NCI-H345 (cell line): ENCODE results near the gene SLC13A5.
"Not testable (repeated sequence)": the region's sequence is repeated elsewhere in the genome, so short reads cannot be mapped to it uniquely, and the experiment has no call there.

ENCODE experiments used
- DNase-seq: peaks from one replicate; lab custom pipeline; 2025; lab: John Stamatoyannopoulos, UW

Gene SLC13A5

DNA sequence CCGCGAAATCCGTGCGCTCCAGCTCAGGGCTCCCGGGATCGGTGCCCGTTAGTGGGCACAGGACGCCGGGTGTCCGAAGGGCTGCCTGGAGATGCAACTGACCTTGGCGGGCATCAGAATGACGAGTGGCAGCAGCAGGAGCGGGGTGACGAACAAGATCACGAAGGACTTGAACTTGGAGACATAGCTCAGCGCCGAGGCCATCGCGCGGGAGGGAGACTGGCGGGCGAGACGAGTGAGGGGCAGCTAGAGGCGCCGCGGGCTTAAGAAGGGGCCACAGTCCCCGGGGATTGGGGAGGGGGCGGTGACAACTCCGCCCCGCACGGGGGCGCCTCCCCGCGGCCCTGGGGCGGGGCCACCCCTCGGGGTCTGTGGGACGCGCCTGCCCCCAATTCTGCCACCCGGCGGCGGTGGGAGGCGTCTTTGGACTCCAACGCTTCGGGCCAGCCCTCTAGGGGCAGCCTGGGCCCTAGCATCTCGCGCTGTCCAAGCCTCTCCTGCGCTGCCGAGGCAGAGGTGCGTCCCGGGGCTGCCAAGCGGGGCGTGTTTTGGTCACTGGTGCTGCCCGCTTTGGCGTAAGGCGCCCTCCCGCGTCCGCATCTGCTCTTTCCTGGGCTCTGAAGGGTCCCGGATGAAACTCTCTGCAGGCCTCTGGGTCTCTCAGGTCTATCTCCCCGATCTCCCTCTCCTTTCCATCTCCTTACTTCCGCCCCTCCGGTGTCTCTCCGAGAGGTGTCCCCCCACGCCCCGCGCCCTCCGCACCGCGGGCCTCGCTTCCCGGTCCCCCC lies at the start of gene SLC13A5:
TSS of gene SLC13A5 (minus strand) at position 240 of the 788 bp plus-strand sequence. CDS start at position 204, 36 bp downstream.
- DNase-seq: no peak

DNA sequence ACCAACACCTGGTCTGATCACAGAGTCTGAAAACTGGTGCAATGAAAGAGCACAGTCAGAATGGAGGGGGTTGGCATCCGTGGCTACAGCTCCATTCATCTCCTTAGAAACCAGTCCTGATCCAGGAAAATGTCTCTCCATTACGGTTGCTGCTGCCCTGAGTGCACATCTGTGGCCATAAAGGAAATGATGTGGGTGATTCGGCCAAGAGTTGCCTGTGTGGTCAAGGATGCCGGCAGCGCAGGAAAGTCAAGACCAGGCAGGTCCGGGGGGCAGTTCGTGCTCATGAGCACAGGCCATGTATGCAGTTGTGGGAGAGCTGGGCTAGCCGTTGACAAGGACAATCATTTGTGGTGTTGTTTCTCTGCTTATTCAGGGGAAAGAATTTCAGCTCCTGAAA lies 48.6 kb upstream of the SLC13A5 start:
- DNase-seq: no peak

DNA sequence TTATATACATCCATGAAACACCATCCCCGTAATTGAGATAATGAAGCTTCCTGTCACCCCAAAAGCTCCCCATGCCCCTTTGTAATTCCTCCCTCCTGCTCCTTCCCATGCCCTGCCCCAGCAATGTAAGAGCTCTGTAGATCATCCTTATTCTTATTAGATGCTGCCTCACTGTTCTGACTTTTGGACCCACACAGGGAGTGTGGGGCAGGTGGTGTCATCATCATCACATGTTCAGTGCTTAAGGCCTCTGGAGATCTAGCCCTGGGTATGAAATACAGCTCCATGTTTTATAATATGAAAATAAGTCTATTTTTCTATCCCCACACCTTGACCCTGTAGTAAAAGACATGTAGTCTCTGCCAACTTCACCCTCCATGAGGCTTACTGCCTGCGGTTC lies 44.6 kb upstream of the SLC13A5 start:
- no peak for DNase-seq

DNA sequence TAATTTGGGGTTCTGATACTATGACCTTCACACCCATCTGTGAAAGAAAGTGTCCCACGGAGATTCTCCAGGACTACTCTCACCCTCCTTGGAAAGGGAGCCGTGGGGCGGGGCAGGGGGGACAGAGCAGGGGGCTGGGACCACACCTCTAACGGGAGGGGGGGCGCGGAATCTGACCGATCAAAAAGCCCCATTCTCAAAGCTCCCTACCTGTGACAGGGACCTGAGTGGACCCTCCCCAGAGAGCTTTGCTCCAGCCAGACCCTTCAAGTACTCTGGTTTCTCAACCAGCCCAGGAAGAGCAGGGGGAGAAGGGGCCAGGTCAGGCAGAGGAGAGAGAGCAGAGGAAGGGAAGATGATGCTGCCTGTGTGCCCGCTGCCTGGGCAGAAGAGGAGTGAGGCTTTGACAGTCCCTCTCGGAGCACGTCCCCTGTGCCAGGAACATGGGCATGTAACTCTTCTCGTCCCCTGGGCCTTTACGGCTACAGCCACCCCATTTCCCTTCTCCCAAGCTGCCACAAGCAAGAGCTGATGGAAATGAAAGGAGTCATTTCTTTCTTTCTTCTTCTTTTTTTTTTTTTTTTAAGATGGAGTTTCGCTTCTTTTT lies 43.4 kb upstream of the SLC13A5 start:
- DNase-seq: no peak

DNA sequence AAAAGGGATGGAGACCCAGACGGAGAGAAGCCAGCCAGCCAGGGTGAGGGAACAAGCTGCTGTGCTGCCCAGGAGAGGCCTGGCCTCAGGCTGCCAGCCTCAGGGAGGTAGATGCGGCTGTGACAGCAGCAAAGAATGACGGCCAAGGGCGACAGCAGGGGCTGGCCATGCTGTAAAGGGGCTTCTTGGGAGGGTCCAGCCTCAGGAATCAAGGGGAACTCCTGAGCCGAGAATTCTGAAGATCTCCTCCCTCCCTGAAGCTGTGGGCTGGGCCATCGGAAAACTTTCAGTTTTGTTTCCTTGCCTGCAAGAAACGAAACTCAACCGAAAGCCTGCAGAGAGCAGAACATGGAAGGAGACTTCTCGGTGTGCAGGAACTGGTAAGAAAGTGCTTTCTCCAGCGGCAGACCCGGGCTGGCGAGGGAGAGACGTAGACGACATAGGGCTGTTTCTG lies 42.6 kb upstream of the SLC13A5 start, which contains the start of gene XAF1:
TSS of gene XAF1 (plus strand) at position 316 of the 454 bp plus-strand sequence. CDS start at position 349, 33 bp downstream.
- no peak for DNase-seq

DNA sequence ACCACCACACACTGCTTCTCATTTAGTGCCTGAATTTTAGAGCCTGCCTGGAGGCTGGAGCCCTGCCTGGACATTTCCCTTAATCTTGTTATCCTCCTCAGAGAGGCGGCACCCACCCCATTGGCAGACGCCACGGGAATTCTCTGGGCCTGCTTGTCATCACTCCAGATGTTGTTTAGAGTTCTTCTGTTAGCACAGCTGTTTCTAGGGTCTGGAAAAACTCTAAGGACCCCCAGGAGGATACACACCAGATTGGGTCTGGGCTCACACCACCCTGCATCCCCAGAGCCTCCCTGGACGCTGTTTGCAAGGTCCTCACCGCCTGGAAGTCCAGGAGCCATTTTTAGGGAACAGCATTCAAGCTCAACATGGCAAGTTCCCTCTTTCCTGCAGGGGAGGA lies 42.1 kb upstream of the SLC13A5 start:
- DNase-seq: no peak

DNA sequence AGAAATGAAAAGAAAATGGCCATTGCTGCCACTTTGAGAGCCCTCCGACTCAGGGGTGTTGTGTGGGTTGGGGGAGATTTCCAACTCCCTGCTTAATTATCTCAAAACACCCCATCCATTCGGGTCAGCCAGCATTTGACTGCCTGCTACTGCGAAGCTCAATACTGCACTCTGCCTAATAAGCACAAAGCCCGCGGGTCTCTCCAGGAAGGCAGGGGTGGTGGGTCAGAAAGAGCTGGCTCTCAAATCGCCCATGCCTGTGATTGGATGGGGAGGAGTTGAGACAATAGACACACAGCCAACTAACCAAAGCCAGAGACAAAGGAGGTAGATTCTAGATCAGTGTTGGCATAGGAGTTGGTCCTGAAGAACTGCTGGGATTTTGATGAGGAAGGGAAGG lies 40.4 kb upstream of the SLC13A5 start:
- no peak for DNase-seq

DNA sequence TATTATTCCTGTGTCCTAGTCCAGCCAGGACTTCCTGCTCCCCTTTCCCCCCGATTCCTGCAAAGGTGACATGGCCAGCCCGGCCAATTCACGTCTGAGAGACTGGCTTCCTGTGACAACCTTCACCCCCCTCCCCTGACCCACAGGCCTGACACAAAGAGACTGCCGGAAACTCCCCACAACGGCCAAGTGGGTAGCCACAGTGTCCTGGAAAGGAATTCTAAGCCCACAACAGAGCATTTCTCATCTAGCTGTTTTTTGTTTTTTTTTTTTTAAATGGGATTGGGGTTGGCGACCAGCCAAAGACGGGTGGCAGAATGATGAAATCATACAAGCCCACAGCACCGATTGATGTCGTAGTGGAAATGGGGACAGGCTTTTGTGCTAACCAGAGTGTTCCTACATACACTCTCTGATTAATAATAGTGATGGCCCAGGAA lies 39.9 kb upstream of the SLC13A5 start:
- no peak for DNase-seq

DNA sequence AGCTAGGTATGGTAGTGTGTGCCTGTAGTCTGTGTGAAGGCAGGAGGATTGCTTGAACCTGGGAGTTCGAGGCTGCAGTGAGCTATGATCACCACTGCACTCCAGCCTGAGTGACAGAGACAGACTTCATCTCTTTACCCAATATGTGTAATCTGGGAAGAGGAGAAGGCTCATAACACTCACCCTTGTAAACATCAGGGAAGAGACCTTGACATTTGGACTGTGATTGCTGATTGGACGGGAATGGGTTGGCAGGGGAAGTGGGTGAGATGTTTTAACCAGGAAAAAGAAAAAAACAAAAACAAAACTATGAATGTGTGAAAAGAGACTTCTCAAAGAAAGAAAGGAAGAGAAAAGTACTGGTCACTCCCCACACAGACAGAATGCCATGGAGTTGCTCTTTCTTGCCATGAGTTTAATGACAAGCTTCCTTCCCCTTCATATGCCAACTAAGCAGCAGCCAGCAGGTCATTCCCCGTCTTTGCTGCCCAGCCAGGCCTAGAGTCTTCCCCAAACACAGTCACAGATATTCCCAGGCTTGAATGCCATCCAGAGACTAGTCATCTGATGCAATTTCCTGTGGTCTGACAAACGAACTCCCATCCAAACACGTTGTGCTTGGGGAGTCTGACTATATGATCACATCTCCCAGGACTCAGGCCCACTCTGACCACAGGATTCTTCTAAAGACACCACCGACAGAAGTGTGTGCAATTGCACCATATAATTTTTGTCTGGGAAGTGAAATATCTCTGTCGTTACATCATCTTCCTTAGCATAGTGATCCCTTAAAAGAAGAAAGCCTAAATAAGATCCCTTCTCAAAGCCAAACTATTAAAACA lies 39.1 kb upstream of the SLC13A5 start:
- DNase-seq: no peak

DNA sequence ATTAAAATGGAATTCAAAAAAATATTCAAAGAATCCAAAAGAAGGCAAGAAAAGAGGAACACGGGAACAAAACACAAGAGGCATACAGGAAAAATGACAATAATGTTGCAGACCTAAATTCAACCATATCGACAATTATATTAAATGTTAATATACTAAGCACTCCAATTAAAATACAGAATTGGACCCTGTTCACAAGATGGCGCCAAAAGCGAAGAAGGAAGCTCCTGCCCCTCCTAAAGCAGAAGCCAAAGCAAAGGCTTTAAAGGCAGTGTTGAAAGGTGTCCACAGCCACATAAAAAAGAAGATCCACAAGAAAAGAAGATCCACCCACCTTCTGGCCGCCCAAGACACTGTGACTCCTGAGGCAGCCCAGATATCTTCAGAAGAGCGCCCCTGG lies 36.4 kb upstream of the SLC13A5 start:
- no peak for DNase-seq

DNA sequence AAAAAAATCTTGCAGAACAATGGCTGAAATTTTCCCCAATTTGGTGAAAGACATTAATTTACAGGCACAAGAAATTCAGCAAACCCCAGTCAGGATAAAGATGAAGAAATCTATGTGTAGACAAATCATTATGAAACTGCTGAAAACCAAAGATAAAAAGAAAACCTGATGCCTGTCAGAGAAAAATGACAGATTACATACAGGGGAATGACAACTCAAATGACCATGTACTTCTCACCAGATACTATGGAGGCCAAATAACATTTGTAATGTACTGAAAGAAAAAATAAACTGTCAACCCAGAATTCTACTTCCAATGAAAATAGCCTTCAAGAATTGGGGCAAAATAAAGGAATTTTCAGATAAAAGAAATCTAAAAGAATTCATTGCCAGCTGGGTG lies 35.4 kb upstream of the SLC13A5 start:
- no peak for DNase-seq

DNA sequence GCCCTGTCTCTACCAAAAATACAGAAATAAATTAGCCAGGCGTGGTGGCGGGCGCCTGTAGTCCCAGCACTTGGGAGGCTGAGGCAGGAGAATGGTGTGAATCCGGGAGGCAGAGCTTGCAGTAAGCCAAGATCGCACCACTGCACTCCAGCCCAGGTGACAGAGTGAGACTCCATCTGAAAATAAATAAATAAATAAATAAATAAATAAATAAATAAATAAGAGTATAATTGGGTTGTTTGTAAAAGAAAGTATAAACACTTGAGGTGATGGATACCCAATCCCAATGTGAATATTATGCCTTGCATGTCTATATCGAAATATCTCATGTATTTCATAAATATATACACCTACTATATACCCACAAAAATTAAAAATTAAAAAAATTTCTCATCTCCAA lies 33.5 kb upstream of the SLC13A5 start:
- DNase-seq: not testable (repeated sequence)

DNA sequence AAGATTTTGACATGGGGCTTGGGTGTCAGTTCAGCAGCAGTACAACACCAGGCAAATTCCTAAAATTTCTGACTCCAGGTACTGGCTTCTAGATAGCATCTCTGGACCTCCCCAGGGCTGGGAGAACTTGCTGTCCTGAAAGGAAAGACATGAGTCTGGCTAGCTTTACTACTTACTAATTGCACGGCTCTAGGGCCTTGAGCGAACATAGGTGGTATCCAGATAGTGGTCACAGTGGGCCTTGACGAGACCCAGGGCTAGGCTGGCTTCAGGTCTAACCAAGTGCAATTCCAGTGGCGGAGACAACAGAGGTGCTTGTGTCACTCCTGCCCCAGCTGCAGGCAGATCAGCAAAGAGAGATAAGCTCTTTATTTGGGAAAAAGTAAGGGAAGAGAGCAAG lies 16.4 kb upstream of the SLC13A5 start:
- DNase-seq: no peak

DNA sequence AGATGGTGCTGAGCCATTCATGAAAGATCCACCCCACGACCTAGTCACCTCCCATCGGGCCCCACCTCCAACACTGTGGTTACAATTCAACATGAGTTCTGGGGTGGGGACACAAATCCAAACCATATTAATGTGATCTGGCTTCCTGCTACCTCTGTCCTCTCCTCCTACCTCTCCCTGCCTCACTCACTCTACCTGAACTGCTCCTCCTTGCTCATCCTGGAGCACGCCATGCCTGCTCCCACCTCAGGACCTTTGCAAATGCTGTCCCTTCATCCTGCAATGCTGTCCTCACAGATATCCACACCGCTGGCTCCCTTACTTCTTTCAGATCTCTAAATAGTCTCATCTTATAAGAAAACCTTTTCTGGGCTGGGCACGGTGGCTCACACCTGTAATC lies 10.8 kb upstream of the SLC13A5 start:
- no peak for DNase-seq

DNA sequence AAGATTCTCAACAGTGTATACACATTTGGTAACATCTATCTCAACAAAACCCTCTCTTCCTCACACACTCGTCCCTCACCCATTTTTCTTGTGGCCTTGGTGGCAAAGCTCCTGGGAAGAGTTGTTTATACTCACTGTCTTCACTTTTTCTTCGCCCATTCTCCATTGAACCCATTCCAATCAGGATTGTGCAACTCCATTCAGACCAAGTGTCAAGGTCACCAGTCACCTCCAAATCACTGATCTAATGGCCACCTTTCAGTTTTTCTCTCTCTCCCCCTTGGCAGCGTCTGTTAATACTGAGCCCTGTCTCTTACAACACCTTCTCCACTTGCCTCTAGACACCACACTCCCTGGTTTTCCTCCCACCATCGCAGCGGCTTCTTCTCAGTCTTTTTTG lies 8.6 kb upstream of the SLC13A5 start:
- DNase-seq: no peak

DNA sequence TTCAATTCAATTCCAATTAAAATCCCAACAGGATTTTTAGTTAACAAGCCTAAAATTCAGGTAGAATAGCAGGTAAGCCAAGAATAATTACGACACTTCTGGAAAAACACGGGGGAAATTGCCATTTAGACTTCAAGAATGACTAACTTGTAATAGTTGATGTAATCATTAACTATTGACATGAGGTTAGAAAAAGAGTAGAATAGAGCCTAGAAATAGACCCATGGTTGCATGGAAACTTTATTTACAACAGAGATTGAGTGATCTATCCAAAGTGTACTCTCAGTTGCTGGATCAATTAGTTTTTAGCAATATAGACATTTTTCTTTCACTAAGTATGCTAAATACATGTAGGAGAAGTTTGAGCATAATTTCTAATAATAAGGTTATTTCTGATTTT lies 3.6 kb upstream of the SLC13A5 start:
- no peak for DNase-seq

DNA sequence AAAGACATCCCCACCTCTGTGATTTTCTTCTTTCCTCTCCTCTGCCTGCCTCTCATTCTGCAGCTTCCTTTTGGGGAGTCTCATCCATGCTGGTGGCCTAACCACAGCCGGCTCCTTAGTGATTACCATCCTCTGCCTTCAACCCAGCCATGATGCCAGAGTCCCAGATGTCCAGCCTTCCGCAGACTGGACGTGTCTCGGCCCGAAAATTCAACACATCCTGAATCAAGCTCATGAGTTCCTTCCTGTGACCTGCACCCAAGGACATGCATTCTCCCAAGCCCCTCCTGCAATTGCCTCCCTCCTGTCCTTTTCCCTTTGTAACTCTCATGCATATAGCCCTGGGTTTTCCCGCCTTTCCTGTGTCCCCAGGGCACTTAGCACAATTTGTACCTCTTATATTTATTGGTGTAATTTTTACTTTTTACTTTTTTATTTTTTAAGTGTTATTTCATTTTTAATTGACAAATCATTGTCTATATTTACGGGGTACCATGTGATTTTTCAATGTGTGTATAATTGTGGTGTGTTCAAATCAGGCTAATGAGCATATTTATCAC lies 1.2 kb upstream of the SLC13A5 start:
- DNase-seq: no peak

DNA sequence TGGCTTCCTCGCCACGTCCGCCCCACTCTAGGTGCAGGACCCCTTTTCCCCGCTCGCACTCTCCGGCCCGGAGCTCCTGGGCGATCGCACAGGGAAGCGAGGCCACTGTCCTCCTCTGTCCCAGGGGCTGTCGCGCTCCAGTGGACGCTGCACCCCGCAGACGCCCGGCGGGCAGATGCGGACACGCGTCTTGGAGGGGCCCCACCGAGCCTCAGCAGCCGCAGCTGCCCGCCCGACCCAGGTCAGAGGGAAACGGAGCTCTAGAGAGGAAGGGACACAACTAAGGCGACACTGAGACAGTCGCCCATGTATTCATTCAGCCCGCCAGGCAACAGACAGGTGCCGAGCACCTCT lies 726 bp upstream of the SLC13A5 start:
- no peak for DNase-seq

DNA sequence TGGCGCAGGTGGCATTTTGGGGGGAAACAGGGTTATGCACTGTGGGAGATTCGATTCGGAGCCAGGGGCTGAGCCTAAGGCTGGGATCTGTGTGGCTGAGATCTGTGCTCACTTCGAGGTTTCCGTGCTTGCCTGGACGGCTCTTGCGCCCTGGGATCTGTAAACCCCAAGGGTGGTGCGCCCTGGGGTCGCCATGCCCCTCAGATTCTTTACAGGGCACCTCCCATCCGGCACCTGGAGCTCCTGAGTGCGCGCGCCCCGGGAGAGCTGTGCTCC lies 377 bp downstream of the SLC13A5 start:
- DNase-seq: no peak

DNA sequence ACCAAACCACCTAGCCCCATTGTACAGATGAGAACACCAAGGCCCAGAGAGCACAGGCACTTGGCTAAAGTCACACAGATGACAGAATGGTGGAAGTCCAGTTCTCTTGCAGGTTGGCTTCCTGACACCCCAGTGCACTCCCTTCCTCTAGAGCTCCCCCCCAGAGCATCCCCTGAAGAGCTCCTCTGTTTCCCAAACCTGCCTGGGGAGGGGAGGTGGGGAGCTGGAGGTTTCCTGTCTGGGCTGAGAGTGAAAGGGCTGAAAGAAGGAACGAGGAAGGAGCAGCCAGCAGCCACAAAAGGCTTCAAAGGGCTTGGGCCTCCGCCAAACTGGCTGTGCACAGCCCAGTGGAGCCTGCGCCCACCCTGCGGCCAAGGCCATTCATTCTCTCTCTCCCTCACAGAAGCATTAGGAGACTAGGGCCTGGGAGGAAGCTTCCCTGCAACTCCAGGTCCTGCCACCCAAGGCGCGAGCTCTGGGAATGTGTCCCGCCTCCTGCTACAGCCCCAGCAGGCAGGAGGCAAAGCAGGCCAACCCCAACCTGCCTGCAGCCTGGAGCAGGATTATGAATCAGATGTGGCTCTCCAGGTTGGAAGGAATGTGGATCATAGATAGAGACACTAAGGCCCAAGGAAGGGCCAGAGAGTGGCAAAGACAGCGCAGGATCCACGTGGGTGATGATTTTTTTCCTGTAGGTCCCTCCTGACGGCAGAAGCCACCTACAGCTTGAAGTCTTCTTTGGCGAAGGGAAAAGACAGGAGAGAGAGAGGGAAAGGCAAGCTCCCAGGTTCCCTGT lies 913 bp downstream of the SLC13A5 start:
- DNase-seq: no peak

DNA sequence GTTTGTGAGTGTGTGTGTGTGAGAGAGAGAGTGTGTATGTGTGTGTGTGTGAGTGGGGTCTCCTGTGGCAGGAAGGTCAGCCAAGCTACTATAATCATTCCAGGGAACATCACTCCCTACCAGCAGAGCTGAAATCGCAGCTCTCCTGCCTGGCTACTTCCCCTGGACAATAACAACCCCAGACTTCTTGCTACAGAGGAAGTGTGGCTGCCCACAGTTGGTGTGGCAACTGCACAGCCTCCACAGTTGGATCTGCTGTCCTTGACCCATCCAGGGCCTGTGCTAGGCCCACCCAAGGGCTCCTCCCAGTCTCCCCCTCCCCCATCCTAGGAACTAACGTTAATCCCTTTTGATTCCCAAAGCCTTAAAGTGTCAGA lies 1.5 kb downstream of the SLC13A5 start:
- no peak for DNase-seq
